Stimulated activated CD4-positive, alpha-beta T cell treated with anti-CD3 and anti-CD28 coated beads, Interleukin-2, amount 100 ng/mL, for 48 hours (primary cell): Measurements from ENCODE around the gene HOXC10.

ENCODE experiments used
- DNase-seq, 2 donors: peaks; one replicate each; pipeline ENCODE4 v3.0.0-alpha.2; 2020

HOXC10 gene

GRCh38 chr12:53950789-53951576 is 34.0 kb upstream of the HOXC10 start:
- DNase-seq, result no peak

- DNase-seq, result no peak
These were observed 33.2 kb upstream of the HOXC10 start for GRCh38 chr12:53951577-53952334.

GRCh38 chr12:53952335-53952694 is 32.6 kb upstream of the HOXC10 start:
- no peak for DNase-seq

GRCh38 chr12:53952871-53953734 is 31.8 kb upstream of the HOXC10 start:
- DNase-seq, result no peak

- DNase-seq, result no peak
These were observed 30.9 kb upstream of the HOXC10 start for GRCh38 chr12:53953831-53954693.

- DNase-seq, result no peak
These were observed 30.3 kb upstream of the HOXC10 start, which contains the start of gene HOXC12 for GRCh38 chr12:53954694-53955035. HOXC12 (plus strand) TSS chr12:53954903; CDS start chr12:53954930, 27 bp downstream.

GRCh38 chr12:53955036-53955775 is 29.7 kb upstream of the HOXC10 start:
- no peak for DNase-seq

GRCh38 chr12:53955776-53956250 is 29.1 kb upstream of the HOXC10 start:
- no peak for DNase-seq

- no peak for DNase-seq
These were observed 28.6 kb upstream of the HOXC10 start for GRCh38 chr12:53956251-53956887.

GRCh38 chr12:53956914-53957536 is 27.9 kb upstream of the HOXC10 start:
- no peak for DNase-seq

- DNase-seq, result no peak
These were observed 26.8 kb upstream of the HOXC10 start for GRCh38 chr12:53958128-53958527.

- DNase-seq, result no peak
These were observed 25.6 kb upstream of the HOXC10 start for GRCh38 chr12:53959314-53959713.

GRCh38 chr12:53960187-53961024 is 24.5 kb upstream of the HOXC10 start:
- no peak for DNase-seq

- no peak for DNase-seq
These were observed 23.8 kb upstream of the HOXC10 start for GRCh38 chr12:53961025-53961761.

- DNase-seq, result no peak
These were observed 21.9 kb upstream of the HOXC10 start for GRCh38 chr12:53963005-53963404.

- DNase-seq, result no peak
These were observed 21.3 kb upstream of the HOXC10 start for GRCh38 chr12:53963434-53964314.

- no peak for DNase-seq
These were observed 20.6 kb upstream of the HOXC10 start for GRCh38 chr12:53964315-53964713.
